DND-41 (cell line): ENCODE data around the gene ARL5B.
"Not testable (repeated sequence)": the region's sequence is repeated elsewhere in the genome, so short reads cannot be mapped to it uniquely, and the experiment has no call there.

ENCODE experiments used
- ATAC-seq: fragments of 200-7000 bp; cut with Tn5 transposase; 3 replicates; pipeline ENCODE4 v1.9.1; 2021; ENCODE audit warnings: low read depth; ENCODE audit not compliant: insufficient read depth
- DNase-seq: peaks from one replicate; pipeline ENCODE4 v3.0.0-alpha.2; 2020
- H2AFZ ChIP-seq: 2 replicates; pipeline ENCODE4 v1.6.0; 2012; ENCODE audit warnings: low read depth, low read length
- H3K27ac ChIP-seq: 2 replicates; pipeline ENCODE4 v1.5.1; 2012; ENCODE audit warnings: low read length, inconsistent platforms
- H3K27me3 ChIP-seq: fragments of 200-600 bp; sonication (generic); 2 replicates; pipeline ENCODE4 v1.6.0; 2012; ENCODE audit warnings: low read length, mild to moderate bottlenecking, inconsistent platforms; ENCODE audit not compliant: insufficient read depth, poor library complexity
- H3K36me3 ChIP-seq: 2 replicates; pipeline ENCODE4 v1.5.1; 2012; ENCODE audit warnings: low read length, inconsistent platforms; ENCODE audit not compliant: insufficient read depth
- H3K4me1 ChIP-seq: 2 replicates; pipeline ENCODE4 v1.5.1; 2012; ENCODE audit warnings: mild to moderate bottlenecking, low read length; ENCODE audit not compliant: insufficient read depth
- H3K4me2 ChIP-seq: 2 replicates; pipeline ENCODE4 v1.6.0; 2012; ENCODE audit warnings: mild to moderate bottlenecking, moderate library complexity, low read length, inconsistent platforms; ENCODE audit not compliant: insufficient read depth
- H3K4me3 ChIP-seq, 2 experiments: fragments of 200-600 bp in 1 of 2; shearing (Covaris generic) in 1 of 2; 2 replicates each; pipeline ENCODE4 v1.5.1; 2012 to 2016; ENCODE audit warnings: inconsistent platforms in 2 of 2, low read length in 2 of 2, mild to moderate bottlenecking in 2 of 2, low read depth in 1 of 2, moderate library complexity in 1 of 2
- H3K79me2 ChIP-seq: 2 replicates; pipeline ENCODE4 v1.6.0; 2012; ENCODE audit warnings: low read length, inconsistent platforms; ENCODE audit not compliant: insufficient read depth
- H3K9ac ChIP-seq: 2 replicates; pipeline ENCODE4 v1.6.0; 2012; ENCODE audit warnings: low read depth, mild to moderate bottlenecking, inconsistent platforms, low read length, moderate library complexity
- H3K9me3 ChIP-seq: 2 replicates; pipeline ENCODE4 v1.5.1; 2012; ENCODE audit warnings: low read length, moderate library complexity, mild to moderate bottlenecking, inconsistent platforms; ENCODE audit not compliant: insufficient read depth, severe bottlenecking
- H4K20me1 ChIP-seq: 2 replicates; pipeline ENCODE4 v1.6.0; 2012; ENCODE audit warnings: low read length; ENCODE audit not compliant: insufficient read depth
- CTCF ChIP-seq: IDR thresholded peaks from 2 replicates; pipeline ENCODE4 v1.5.1; 2012; ENCODE audit warnings: borderline replicate concordance, low read length, moderate library complexity, mild to moderate bottlenecking; ENCODE audit not compliant: poor library complexity, severe bottlenecking; ENCODE audit errors: extremely low read depth
- EZH2 ChIP-seq: IDR thresholded peaks from 3 replicates; pipeline ENCODE4 v1.6.1; 2012; ENCODE audit warnings: borderline replicate concordance, low read depth, mild to moderate bottlenecking, moderate library complexity, low read length, inconsistent platforms; ENCODE audit not compliant: severe bottlenecking

Gene ARL5B

GRCh38 chr10:18625886-18626285, 33.3 kb upstream of the ARL5B start:
- TF ChIP-seq CTCF, result no peak
- no peak for TF ChIP-seq EZH2
- no peak overlapping the region for H3K4me3 ChIP-seq
- ATAC-seq (no peak), DNase-seq (no peak)
- H3K4me2 ChIP-seq, result no peak overlapping the region
- H3K27ac ChIP-seq, result no peak overlapping the region
- H3K4me1 ChIP-seq, result peaks cover 8% of the 10 kb centered on the region; the same call in 1 of the 2 replicates
- H3K79me2 ChIP-seq, result no peaks in the 10 kb centered on the region
- H3K9me3 ChIP-seq, result no peaks in the 10 kb centered on the region
- H3K27me3 ChIP-seq, result no peaks in the 10 kb centered on the region
- no peak overlapping the region for H2AFZ ChIP-seq
- H3K36me3 ChIP-seq, result peaks cover 22% of the 10 kb centered on the region
- no peaks in the 10 kb centered on the region for H4K20me1 ChIP-seq
- no peak overlapping the region for H3K9ac ChIP-seq

GRCh38 chr10:18627452-18628018, 31.7 kb upstream of the ARL5B start:
- ATAC-seq (peak; percentile 81), DNase-seq (peak; percentile 93)
- H3K27me3 ChIP-seq, H3K36me3 ChIP-seq, H4K20me1 ChIP-seq, H3K79me2 ChIP-seq, H3K9me3 ChIP-seq, H3K4me1 ChIP-seq: not testable (repeated sequence)
- Histone ChIP-seq H3K4me2 (peak overlapping the region; percentile 62), H3K4me3 (peak overlapping the region; percentile 30 to 66; a peak in 3 of 4 replicates), H3K27ac (peak overlapping the region; percentile 86), H2AFZ (peak overlapping the region; percentile 88), H3K9ac (peak overlapping the region; percentile 66)

DNA sequence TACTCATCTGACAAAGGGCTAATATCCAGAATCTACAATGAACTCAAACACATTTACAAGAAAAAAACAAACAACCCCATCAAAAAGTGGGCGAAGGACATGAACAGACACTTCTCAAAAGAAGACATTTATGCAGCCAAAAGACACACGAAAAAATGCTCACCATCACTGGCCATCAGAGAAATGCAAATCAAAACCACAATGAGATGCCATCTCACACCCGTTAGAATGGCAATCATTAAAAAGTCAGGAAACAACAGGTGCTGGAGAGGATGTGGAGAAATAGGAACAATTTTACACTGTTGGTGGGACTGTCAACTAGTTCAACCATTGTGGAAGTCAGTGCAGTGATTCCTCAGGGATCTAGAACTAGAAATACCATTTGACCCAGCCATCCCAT, 26.7 kb upstream of the ARL5B start:
- H3K27me3 ChIP-seq, H2AFZ ChIP-seq, H3K9me3 ChIP-seq, H3K36me3 ChIP-seq, DNase-seq, ATAC-seq, H3K27ac ChIP-seq, H3K9ac ChIP-seq, H4K20me1 ChIP-seq, H3K4me2 ChIP-seq, H3K79me2 ChIP-seq, H3K4me3 ChIP-seq, H3K4me1 ChIP-seq: not testable (repeated sequence)

- no peaks in the 10 kb centered on the region for H3K9me3 ChIP-seq
- no peak for TF ChIP-seq CTCF
- no peak for TF ChIP-seq EZH2
- no peak overlapping the region for H3K4me3 ChIP-seq
Observed at GRCh38 chr10:18635995-18636394, 23.2 kb upstream of the ARL5B start.

DNA sequence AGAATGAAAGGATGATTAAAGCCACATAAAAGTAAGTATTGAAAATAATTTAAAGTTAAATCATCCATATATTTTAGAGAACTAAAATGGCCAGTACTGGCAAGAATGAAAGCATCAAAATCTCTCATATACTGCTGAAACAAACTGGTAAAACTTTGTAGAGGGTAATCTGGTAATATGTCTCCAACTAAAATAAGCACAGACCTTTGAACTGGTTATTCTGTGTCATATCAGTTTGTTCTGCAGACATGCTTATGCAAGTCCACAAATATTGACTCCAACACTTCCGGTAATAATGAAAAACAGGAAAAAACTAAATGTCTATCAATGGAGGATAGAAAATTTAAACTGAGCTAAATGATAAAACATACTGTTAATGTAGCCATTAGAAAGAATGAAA, 21.8 kb upstream of the ARL5B start:
- not testable (repeated sequence) for H3K4me1 ChIP-seq, H3K4me3 ChIP-seq, DNase-seq, ATAC-seq, H3K27ac ChIP-seq, H2AFZ ChIP-seq, H3K27me3 ChIP-seq, H3K4me2 ChIP-seq, H3K9ac ChIP-seq, H4K20me1 ChIP-seq, H3K9me3 ChIP-seq, H3K79me2 ChIP-seq
- peaks cover 13% of the 10 kb centered on the region; the same call in 1 of the 2 replicates for H3K36me3 ChIP-seq

More at GRCh38 chr10:18635995-18636394, 23.2 kb upstream of the ARL5B start:
- no peak overlapping the region for H3K4me2 ChIP-seq
- H3K27me3 ChIP-seq, result no peaks in the 10 kb centered on the region
- no peaks in the 10 kb centered on the region for H3K4me1 ChIP-seq
- no peak overlapping the region for H3K27ac ChIP-seq
- peaks cover 2% of the 10 kb centered on the region; the same call in 1 of the 2 replicates for H3K79me2 ChIP-seq
- no peak overlapping the region for H3K9ac ChIP-seq
- no peak for DNase-seq
- peaks cover 5% of the 10 kb centered on the region; the same call in 1 of the 2 replicates for H3K36me3 ChIP-seq
- no peaks in the 10 kb centered on the region for H4K20me1 ChIP-seq
- ATAC-seq, result no peak
- no peak overlapping the region for H2AFZ ChIP-seq

GRCh38 chr10:18639719-18640118, 19.5 kb upstream of the ARL5B start:
- H3K4me1 ChIP-seq, H3K27me3 ChIP-seq, DNase-seq, H3K9me3 ChIP-seq, H3K27ac ChIP-seq, H3K4me2 ChIP-seq, ATAC-seq, H2AFZ ChIP-seq, H3K79me2 ChIP-seq, H3K4me3 ChIP-seq, H4K20me1 ChIP-seq, H3K9ac ChIP-seq: not testable (repeated sequence)
- H3K36me3 ChIP-seq, result peaks cover 24% of the 10 kb centered on the region; the same call in 1 of the 2 replicates
